WERI-Rb-1 (cell line): ENCODE results near the gene MRPL39.

Source experiments
- DNase-seq: peaks from one replicate; pipeline ENCODE4 v3.0.0-alpha.2; 2020
- H3K27ac ChIP-seq: fragments of 250-450 bp; sonication (Bioruptor Pico); 2 replicates; pipeline ENCODE4 v1.5.1; 2020; ENCODE audit warnings: mild to moderate bottlenecking, moderate library complexity
- H3K27me3 ChIP-seq: fragments of 250-450 bp; sonication (Bioruptor Pico); 2 replicates; pipeline ENCODE4 v1.5.1; 2021; ENCODE audit warnings: mild to moderate bottlenecking, low read depth, moderate library complexity; ENCODE audit not compliant: insufficient read depth, severe bottlenecking
- H3K36me3 ChIP-seq: fragments of 250-450 bp; sonication (Bioruptor Pico); 2 replicates; pipeline ENCODE4 v1.5.1; 2020; ENCODE audit warnings: mild to moderate bottlenecking, moderate library complexity
- H3K4me3 ChIP-seq: 2 replicates; pipeline ENCODE4 v1.5.1; 2011; ENCODE audit warnings: low read depth, mild to moderate bottlenecking, control low read depth, low read length
- H3K9me3 ChIP-seq: fragments of 250-450 bp; sonication (Bioruptor Pico); 2 replicates; pipeline ENCODE4 v1.5.1; 2021; ENCODE audit warnings: mild to moderate bottlenecking, moderate library complexity; ENCODE audit not compliant: severe bottlenecking
- CTCF ChIP-seq: IDR thresholded peaks from 2 replicates; pipeline ENCODE4 v1.5.1; 2011; ENCODE audit warnings: low read depth, mild to moderate bottlenecking, control low read depth, inconsistent platforms, low read length

The MRPL39 gene

GRCh38 chr21:25582888-25583287, 24.4 kb downstream of the MRPL39 start:
- H3K9me3 ChIP-seq, result no peaks in the 10 kb centered on the region
- TF ChIP-seq CTCF, result no peak
- no peak for DNase-seq
- H3K36me3 ChIP-seq, result peaks cover 30% of the 10 kb centered on the region
- H3K27me3 ChIP-seq, result no peaks in the 10 kb centered on the region
- H3K27ac ChIP-seq, result no peak overlapping the region
- no peak overlapping the region for H3K4me3 ChIP-seq

- no peak for TF ChIP-seq CTCF
- no peak overlapping the region for H3K27ac ChIP-seq
- H3K27me3 ChIP-seq, result no peaks in the 10 kb centered on the region
- H3K36me3 ChIP-seq, result peaks cover 30% of the 10 kb centered on the region
- DNase-seq, result no peak
- no peak overlapping the region for H3K4me3 ChIP-seq
- H3K9me3 ChIP-seq, result no peaks in the 10 kb centered on the region
These were observed 25.0 kb downstream of the MRPL39 start for GRCh38 chr21:25582164-25582790.

DNA sequence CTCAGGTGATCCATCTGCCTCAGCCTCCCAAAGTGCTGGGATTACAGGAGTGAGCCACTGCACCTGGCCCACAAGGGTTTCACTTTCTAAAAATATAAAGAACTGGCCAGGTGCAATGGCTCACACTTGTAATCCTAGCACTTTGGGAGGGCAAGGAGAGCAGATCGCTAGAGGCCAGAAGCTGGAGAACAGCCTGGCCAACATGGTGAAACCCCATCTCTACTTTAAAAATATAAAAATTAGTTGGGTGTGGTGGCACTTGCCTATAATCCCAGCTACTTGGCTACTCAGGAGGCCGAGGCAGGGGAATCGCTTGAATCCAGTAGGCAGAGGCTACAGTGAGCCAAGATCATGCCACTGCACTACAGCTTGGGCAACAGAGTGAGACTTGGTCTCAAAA, 25.7 kb downstream of the MRPL39 start:
- DNase-seq, result no peak
- Histone ChIP-seq H3K36me3 (peaks cover 28% of the 10 kb centered on the region), H3K4me3 (no peak overlapping the region), H3K27ac (no peak overlapping the region), H3K27me3 (no peaks in the 10 kb centered on the region), H3K9me3 (no peaks in the 10 kb centered on the region)
- TF ChIP-seq CTCF, result no peak

DNA sequence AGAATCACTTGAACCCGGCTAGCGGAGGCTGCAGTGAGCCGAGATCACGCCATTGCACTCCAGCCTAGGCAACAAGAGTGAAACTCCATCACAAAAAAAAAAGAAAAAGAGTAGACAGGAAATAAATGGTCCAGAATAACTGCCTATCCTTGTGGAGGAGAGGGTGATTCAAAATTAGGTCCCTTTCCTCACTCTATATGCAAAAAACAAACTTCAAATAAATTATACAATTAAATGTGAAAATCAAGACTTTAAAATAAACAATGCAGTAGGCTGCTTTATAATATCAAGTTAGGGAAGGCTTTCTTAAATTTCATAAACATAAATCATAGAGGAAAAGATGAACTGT, 26.4 kb downstream of the MRPL39 start:
- TF ChIP-seq CTCF, result no peak
- Histone ChIP-seq H3K27me3 (no peaks in the 10 kb centered on the region), H3K9me3 (no peaks in the 10 kb centered on the region), H3K36me3 (peaks cover 21% of the 10 kb centered on the region), H3K4me3 (no peak overlapping the region), H3K27ac (no peak overlapping the region)
- no peak for DNase-seq

GRCh38 chr21:25579226-25580013, 27.9 kb downstream of the MRPL39 start:
- no peak for TF ChIP-seq CTCF
- no peak for DNase-seq
- H3K9me3 ChIP-seq, result no peaks in the 10 kb centered on the region
- H3K4me3 ChIP-seq, result no peak overlapping the region
- peaks cover 15% of the 10 kb centered on the region for H3K36me3 ChIP-seq
- no peaks in the 10 kb centered on the region for H3K27me3 ChIP-seq
- H3K27ac ChIP-seq, result no peak overlapping the region
